ENCODE results near the gene TNFSF15.

The TNFSF15 gene

DNA sequence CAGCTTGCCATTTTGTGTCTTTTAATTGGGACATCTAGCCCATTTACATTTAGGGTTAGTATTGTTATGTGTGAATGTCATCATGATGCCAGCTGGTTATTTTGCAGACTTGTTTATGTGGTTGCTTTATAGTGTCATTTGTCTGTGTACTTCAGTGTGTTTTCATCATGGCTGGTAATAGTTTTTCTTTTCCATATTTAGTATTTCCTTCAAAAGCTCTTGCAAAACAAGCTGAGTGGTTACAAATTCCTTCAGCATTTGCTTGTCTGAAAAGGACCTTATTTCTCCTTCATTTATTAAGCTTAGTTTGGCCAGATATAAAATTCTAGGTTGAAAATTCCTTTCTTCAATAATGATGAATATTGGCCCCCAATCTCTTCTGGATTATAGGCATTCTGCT lies 28.5 kb upstream of the TNFSF15 start:
- TF ChIP-seq POLR2A (IDR thresholded peaks at IDR 0.05; ENCODE audit: low read depth, low read length) = no peak
- no peak for FAIRE-seq
- no peak for DNase-seq (ENCODE audit: insufficient read length, low spot score)

DNA sequence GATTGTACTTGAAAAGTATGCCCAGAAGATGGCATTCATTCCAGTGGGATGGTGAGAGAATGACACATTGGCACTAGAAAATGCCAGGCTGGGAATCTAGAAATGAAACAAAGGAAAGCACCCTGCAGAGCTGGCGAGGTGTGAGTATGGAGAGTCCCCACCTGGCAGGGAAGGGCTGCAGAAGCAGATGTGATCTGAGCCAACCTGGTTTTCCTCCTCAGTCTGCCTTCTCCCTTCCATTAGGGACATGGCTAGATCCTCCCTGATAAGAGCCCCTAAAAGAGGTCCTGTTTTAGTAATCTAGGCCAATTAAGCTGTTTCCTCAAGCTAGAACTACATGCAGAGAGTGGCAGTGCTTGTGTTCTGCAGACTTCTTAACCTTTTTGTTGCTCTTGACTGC lies 24.7 kb upstream of the TNFSF15 start:
- no peak for TF ChIP-seq POLR2A (IDR thresholded peaks at IDR 0.05; ENCODE audit: low read depth, low read length)
- no peak for FAIRE-seq
- no peak for DNase-seq (ENCODE audit: insufficient read length, low spot score)

GRCh38 chr9:114829574-114830440 lies 24.0 kb upstream of the TNFSF15 start:
- TF ChIP-seq POLR2A (IDR thresholded peaks at IDR 0.05; ENCODE audit: low read depth, low read length) = no peak
- FAIRE-seq (no peak), DNase-seq (ENCODE audit: insufficient read length, low spot score) (no peak)

GRCh38 chr9:114828303-114828650 lies 22.4 kb upstream of the TNFSF15 start:
- DNase-seq (ENCODE audit: insufficient read length, low spot score) (no peak), FAIRE-seq (no peak)
- TF ChIP-seq POLR2A (IDR thresholded peaks at IDR 0.05; ENCODE audit: low read depth, low read length) = no peak

DNA sequence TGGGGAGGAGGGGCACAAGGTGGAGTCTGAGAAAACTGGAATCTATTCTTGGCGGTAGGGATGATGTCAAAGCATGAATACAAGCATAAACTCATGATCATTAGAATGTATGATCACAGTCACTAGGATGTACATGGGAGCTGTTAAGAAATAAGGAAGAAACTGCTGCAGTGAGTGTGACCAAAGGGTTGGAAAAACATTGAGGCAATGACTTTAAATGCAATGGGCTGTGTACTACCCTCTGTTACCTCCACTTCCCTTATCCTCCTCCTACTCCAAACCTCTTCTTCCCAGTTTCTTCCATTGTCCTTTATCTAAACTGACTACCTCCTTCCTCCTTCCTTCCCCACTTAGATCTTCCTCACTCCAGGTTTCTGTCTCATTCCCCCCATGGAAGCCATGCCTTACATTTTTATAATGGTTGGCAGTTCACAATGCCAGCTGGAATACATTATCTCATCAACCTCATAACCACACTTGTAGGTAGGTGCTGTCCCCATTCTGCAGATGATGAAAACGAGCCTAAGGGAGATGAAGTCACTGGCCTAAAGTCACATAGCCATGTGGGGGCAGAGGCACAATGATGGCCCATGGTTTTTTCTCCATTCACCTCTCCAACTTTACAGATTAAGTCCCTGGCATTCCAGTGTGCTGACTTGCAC lies 21.9 kb upstream of the TNFSF15 start:
- DNase-seq (ENCODE audit: insufficient read length, low spot score) = no peak
- FAIRE-seq = no peak
- no peak for TF ChIP-seq POLR2A (IDR thresholded peaks at IDR 0.05; ENCODE audit: low read depth, low read length)

GRCh38 chr9:114826431-114826830 lies 20.6 kb upstream of the TNFSF15 start:
- FAIRE-seq (no peak), DNase-seq (ENCODE audit: insufficient read length, low spot score) (no peak)
- TF ChIP-seq POLR2A (IDR thresholded peaks at IDR 0.05; ENCODE audit: low read depth, low read length) = no peak

DNA sequence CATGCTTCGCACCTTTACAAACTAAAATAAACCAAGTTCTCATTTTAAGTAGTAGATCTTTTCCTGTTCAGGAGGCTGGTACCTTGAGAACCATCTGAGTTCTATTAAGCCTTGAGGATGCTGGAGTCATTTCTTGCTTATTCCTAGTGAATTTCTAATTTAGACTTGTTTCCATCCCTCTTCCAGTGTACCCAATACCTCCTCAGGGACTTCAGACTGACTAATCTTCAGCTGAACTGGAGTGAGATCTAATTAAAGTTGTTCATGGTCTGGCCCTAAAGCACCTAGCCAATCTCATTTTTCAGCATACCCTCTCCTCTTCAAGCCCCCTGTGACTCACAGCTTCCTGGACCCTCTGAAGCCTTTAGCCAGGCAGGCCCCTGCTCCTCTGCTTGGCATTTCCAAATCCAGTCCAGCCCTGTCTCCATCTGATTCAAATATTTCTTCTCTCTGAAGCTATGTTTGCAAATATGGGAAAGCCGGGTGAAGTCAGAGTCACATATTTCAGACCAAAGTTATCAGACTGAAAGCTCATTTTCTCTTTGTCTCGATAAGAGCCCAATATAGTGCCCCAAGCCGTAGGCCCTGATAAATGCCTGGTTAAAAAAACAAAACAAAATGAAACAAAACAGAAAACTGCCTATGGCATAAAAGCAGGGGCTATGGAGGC lies 19.4 kb upstream of the TNFSF15 start:
- no peak for DNase-seq (ENCODE audit: insufficient read length, low spot score)
- no peak for TF ChIP-seq POLR2A (IDR thresholded peaks at IDR 0.05; ENCODE audit: low read depth, low read length)
- FAIRE-seq = no peak

DNA sequence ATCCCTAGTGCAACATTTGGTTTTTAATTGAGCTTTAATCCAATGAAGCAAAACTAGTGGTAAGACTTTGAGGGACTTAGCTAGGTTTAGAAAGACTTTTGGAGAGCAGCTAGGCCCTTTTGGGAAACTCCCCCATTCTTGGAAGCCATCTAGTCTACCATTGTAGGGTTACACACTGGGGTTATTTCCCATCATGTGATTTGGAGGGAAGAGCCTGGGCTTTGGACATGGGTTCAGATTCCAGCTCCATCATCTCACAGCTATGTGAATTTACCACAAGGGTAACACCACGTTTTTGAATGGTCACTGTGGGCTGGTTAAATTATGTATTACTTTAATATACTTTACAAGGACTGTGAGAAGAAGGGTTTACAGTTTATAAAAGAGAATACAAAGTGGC lies 18.3 kb upstream of the TNFSF15 start:
- DNase-seq (ENCODE audit: insufficient read length, low spot score) = no peak
- no peak for TF ChIP-seq POLR2A (IDR thresholded peaks at IDR 0.05; ENCODE audit: low read depth, low read length)
- peak; percentile 15 for FAIRE-seq

DNA sequence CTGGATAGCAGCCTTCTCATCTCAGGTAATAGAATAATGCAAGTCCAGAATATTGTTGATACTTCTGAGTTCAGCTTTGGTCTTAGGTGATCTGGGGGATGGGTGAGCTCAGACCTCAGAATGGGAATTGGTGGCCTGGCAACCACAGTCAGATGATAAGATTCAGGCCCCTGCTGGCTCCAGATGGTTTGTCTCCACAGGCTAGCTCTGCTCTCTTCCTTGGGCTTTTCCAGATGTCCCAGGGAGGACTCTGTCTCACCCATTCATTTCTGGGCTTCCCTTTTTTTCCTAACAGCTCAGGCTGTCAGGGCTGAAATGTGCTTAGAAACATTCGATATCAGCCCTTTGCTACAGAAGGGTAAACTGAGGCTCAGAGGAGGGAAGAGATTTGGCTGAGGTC lies 17.6 kb upstream of the TNFSF15 start:
- TF ChIP-seq POLR2A (IDR thresholded peaks at IDR 0.05; ENCODE audit: low read depth, low read length) = no peak
- FAIRE-seq (no peak), DNase-seq (ENCODE audit: insufficient read length, low spot score) (no peak)

DNA sequence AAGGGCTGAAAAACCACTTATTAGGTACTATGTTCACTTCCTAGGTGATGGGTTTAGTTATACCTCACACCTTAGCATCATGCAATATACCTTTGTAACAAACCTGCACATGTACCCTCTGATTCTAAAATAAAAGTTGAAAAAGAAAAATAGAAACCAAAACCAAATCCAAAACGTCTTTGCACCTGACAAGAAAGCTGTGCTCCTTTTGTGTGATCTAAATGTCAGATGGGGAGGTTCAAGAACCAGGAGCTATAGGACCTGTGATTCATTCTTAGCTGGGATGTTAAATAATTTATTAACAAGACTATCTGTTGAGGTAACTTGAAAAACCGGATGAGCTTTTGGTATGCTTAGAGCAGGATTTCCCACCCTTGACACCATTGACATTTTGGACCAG lies 16.9 kb upstream of the TNFSF15 start:
- no peak for DNase-seq (ENCODE audit: insufficient read length, low spot score)
- no peak for TF ChIP-seq POLR2A (IDR thresholded peaks at IDR 0.05; ENCODE audit: low read depth, low read length)
- no peak for FAIRE-seq

GRCh38 chr9:114820776-114821501 lies 15.1 kb upstream of the TNFSF15 start:
- TF ChIP-seq POLR2A (IDR thresholded peaks at IDR 0.05; ENCODE audit: low read depth, low read length) = no peak
- DNase-seq (ENCODE audit: insufficient read length, low spot score) = no peak
- no peak for FAIRE-seq

- no peak for TF ChIP-seq POLR2A (IDR thresholded peaks at IDR 0.05; ENCODE audit: low read depth, low read length)
- DNase-seq (ENCODE audit: insufficient read length, low spot score) = no peak
- no peak for FAIRE-seq
Measured at GRCh38 chr9:114818178-114818577, 12.3 kb upstream of the TNFSF15 start.

DNA sequence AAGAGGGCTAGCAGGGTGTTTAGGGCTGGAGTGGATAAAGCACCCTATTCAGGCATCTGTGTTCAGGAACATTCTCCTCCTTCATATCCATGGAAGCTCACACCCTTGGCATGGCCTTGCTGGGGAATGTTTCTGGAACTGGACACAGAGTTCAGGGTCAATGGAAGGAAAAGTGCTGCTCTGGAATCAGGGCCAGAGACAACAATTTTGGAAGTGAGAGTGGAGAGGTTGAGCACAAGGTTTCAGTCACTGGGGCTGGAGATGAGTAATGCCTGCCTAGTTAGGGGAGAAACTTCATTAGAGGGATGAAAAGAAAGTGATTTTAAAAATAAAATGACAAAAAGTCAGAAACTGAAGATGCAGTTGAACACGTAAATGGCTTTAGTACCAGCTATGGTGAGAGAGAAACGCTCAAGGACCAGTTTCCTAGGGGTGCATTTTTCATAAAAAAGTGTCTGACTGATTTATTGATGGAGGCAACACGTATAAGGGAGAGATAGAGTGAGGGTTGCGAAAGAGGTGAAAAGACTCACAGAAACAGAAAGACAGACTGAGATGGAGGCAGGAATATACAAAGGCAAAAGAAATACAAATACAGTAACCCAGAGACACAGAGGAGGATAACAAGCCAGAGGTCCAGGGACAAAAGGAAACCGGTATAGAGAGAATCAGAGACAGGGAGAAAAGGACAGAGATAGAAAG lies 8.0 kb upstream of the TNFSF15 start:
- DNase-seq (ENCODE audit: insufficient read length, low spot score) (no peak), FAIRE-seq (no peak)
- TF ChIP-seq POLR2A (IDR thresholded peaks at IDR 0.05; ENCODE audit: low read depth, low read length) = no peak

Measured in H54 (cell line).